Suprapubic skin (tissue), 4 donors: ENCODE results near the gene WDR73.

Experiments used
- POLR2A ChIP-seq, 2 donors: fragments of 450-650 bp; IDR thresholded peaks; one replicate each; pipeline ENCODE4 v1.6.1; 2017; ENCODE audit warnings: antibody characterized with exemption in 2 of 2, mild to moderate bottlenecking in 2 of 2, moderate library complexity in 2 of 2
- POLR2AphosphoS5 ChIP-seq, 3 donors: sonication (generic); formaldehyde crosslinking; IDR thresholded peaks; one replicate each; pipeline ENCODE4 v1.6.1; 2017; ENCODE audit warnings: antibody characterized with exemption in 3 of 3
- TF ChIP-seq, protein P1 (sequence below), 2 donors: fragments of 200-600 bp in 1 of 2; fragments of 450-650 bp in 1 of 2; sonication (generic) in 1 of 2; IDR thresholded peaks; one replicate each; pipeline ENCODE4 v1.5.1; 2016 to 2019; ENCODE audit warnings: antibody characterized with exemption in 2 of 2, mild to moderate bottlenecking in 1 of 2, moderate library complexity in 1 of 2

DNA sequence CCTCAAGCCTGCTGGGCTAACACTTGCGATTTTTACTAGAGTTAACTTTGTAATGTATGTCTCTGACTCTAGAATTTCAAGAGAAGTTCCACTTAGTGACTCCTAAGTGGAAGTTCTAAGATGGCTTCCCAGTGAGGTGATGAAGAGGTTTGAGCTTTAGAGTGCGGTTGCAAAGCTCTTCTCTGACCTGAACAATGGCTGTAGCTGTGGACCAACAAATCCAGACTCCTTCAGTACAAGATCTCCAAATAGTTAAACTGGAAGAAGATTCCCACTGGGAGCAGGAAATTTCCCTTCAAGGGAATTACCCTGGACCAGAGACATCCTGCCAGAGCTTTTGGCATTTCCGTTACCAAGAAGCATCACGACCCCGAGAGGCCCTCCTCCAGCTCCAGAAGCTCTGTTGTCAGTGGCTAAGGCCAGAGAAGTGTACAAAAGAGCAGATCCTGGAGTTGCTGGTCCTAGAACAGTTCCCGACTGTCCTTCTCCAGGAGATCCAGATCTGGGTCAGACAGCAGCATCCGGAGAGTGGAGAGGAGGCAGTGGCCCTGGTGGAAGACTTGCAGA lies 22.3 kb downstream of the WDR73 start:
- TF ChIP-seq, protein P1, sequence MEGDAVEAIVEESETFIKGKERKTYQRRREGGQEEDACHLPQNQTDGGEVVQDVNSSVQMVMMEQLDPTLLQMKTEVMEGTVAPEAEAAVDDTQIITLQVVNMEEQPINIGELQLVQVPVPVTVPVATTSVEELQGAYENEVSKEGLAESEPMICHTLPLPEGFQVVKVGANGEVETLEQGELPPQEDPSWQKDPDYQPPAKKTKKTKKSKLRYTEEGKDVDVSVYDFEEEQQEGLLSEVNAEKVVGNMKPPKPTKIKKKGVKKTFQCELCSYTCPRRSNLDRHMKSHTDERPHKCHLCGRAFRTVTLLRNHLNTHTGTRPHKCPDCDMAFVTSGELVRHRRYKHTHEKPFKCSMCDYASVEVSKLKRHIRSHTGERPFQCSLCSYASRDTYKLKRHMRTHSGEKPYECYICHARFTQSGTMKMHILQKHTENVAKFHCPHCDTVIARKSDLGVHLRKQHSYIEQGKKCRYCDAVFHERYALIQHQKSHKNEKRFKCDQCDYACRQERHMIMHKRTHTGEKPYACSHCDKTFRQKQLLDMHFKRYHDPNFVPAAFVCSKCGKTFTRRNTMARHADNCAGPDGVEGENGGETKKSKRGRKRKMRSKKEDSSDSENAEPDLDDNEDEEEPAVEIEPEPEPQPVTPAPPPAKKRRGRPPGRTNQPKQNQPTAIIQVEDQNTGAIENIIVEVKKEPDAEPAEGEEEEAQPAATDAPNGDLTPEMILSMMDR (IDR thresholded peaks at IDR 0.05), result no peak
- TF ChIP-seq POLR2AphosphoS5 (IDR thresholded peaks at IDR 0.05), result no peak
- no peak for TF ChIP-seq POLR2A (IDR thresholded peaks at IDR 0.05)
